Brain microvascular endothelial cell (primary cell): Measurements from ENCODE around the gene SSH2.
"Not testable (repeated sequence)": the region's sequence is repeated elsewhere in the genome, so short reads cannot be mapped to it uniquely, and the experiment has no call there.

Experiments used
- DNase-seq: peaks from one replicate; pipeline ENCODE4 v3.0.0-alpha.2; 2020
- H3K27ac ChIP-seq: fragments of 250-450 bp; sonication (Bioruptor Pico); 2 replicates; pipeline ENCODE4 v1.5.1; 2020; ENCODE audit warnings: mild to moderate bottlenecking, moderate library complexity
- H3K27me3 ChIP-seq: fragments of 250-450 bp; sonication (Bioruptor Pico); replicated peaks from 2 replicates; pipeline ENCODE4 v1.5.1; 2020; ENCODE audit warnings: mild to moderate bottlenecking
- H3K36me3 ChIP-seq: fragments of 250-450 bp; sonication (Bioruptor Pico); replicated peaks from 2 replicates; pipeline ENCODE4 v1.5.1; 2020; ENCODE audit warnings: mild to moderate bottlenecking
- H3K4me3 ChIP-seq: 2 replicates; pipeline ENCODE4 v1.5.1; 2011; ENCODE audit warnings: low read depth, mild to moderate bottlenecking, control low read depth, low read length, moderate library complexity
- CTCF ChIP-seq: IDR thresholded peaks from 2 replicates; pipeline ENCODE4 v1.5.1; 2011; ENCODE audit warnings: low read depth, mild to moderate bottlenecking, moderate library complexity, low read length, control low read depth, inconsistent platforms; ENCODE audit errors: missing control alignments
- in situ Hi-C: cut with HindIII; loops from 2 replicates; pipeline ENCODE4 v1.10.0; 2017; ENCODE audit warnings: low sequenced_read_pairs, low pct_ligation_motif_present

Gene SSH2

GRCh38 chr17:29909236-29910003 lies 20.6 kb downstream of the SSH2 start:
- no peaks in the 10 kb centered on the region for H3K27me3 ChIP-seq
- no peak for TF ChIP-seq CTCF
- no peak overlapping the region for H3K27ac ChIP-seq
- in situ Hi-C loops = no loop called here
- no peak overlapping the region for H3K4me3 ChIP-seq
- peak; percentile 8 for DNase-seq
- no peaks in the 10 kb centered on the region for H3K36me3 ChIP-seq

DNA sequence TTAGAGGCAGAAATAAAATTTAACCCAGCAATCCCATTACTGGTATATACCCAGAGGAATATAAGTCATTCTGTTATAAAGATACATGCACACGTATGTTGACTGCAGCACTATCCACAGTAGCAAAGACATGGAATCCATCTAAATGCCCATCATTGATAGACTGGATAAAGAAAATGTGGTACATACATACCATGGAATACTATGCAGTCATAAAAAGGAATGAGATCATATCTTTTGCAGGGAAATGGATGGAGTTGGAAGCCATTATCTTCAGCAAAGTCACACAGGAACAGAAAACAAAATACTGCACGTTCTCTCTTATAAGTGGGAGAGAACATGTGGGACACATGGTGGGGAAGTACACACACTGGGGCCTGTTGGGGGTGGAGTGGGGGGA lies 23.1 kb downstream of the SSH2 start:
- Histone ChIP-seq H3K27ac (no peak overlapping the region), H3K27me3 (no peaks in the 10 kb centered on the region), H3K4me3 (no peak overlapping the region), H3K36me3 (no peaks in the 10 kb centered on the region)
- no peak for TF ChIP-seq CTCF
- in situ Hi-C loops = no loop called here
- DNase-seq = no peak

- H3K27me3 ChIP-seq = no peaks in the 10 kb centered on the region
- H3K36me3 ChIP-seq = no peaks in the 10 kb centered on the region
- in situ Hi-C loops = no loop called here
- no peak for TF ChIP-seq CTCF
- H3K4me3 ChIP-seq = no peak overlapping the region
- no peak overlapping the region for H3K27ac ChIP-seq
- no peak for DNase-seq
Observed at GRCh38 chr17:29905879-29906167, 24.2 kb downstream of the SSH2 start.

DNA sequence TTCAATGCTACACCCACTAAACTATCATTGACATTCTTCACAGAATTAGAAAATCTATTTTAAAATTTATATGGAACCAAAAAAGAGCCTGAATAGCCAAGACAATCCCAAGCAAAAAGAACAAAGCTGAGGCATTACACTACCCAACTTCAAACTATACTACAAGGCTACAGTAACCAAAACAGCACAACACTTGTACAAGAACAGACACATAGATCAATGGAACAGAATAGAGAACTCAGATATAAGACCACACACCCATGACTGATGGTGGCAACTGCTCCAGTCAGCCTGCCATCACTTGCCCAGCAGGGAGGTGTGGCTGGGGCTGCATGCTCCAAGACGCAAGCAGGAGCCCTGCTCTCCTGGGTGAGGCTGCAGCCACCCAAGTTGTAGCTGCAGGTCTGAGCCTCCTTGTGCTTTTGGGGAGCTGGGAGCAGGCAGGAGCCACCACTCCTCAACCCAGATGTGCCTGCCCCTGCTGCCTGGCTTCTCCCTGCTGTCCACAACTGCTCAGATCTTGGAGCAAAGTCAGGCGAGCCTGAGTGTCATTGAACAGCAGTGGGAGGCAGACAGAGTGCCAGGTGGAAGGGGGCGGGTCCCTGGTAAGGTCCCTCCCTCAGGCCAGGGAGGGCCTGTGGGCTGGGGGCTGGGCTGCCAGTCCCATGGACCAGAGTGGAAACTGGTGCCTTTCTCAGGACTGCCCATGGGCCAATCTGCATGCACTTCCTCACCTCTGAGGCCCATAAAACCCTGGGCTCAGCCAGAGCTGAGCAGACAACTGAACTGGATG lies 24.7 kb downstream of the SSH2 start:
- no peak for TF ChIP-seq CTCF
- no peak overlapping the region for H3K27ac ChIP-seq
- H3K27me3 ChIP-seq = no peaks in the 10 kb centered on the region
- H3K36me3 ChIP-seq = no peaks in the 10 kb centered on the region
- in situ Hi-C loops = no loop called here
- no peak for DNase-seq
- H3K4me3 ChIP-seq = no peak overlapping the region

- no peaks in the 10 kb centered on the region for H3K36me3 ChIP-seq
- no peak for DNase-seq
- H3K27me3 ChIP-seq = no peaks in the 10 kb centered on the region
- TF ChIP-seq CTCF = no peak
- no peak overlapping the region for H3K27ac ChIP-seq
- no peak overlapping the region for H3K4me3 ChIP-seq
- in situ Hi-C loops = no loop called here
Observed at GRCh38 chr17:29903471-29903870, 26.6 kb downstream of the SSH2 start.

GRCh38 chr17:29897136-29897535 lies 32.9 kb downstream of the SSH2 start:
- H3K27ac ChIP-seq, H3K4me3 ChIP-seq, DNase-seq, H3K36me3 ChIP-seq, H3K27me3 ChIP-seq, in situ Hi-C loops: not testable (repeated sequence)
